Neutrophil (primary cell): ENCODE data around the gene MPND.

Experiments
- H3K27ac ChIP-seq: fragments of 200-600 bp; sonication (generic); 2 replicates; pipeline ENCODE4 v1.5.1; 2016; ENCODE audit warnings: mild to moderate bottlenecking, moderate library complexity
- H3K27me3 ChIP-seq: fragments of 200-600 bp; sonication (generic); 2 replicates; pipeline ENCODE4 v1.6.0; 2016; ENCODE audit warnings: mild to moderate bottlenecking
- H3K36me3 ChIP-seq: fragments of 200-600 bp; sonication (generic); 2 replicates; pipeline ENCODE4 v1.5.1; 2017
- H3K4me1 ChIP-seq, 2 experiments: fragments of 200-600 bp in 1 of 2; sonication (generic) in 1 of 2; 1 replicate in 1 of 2; 2 replicates in 1 of 2; pipeline versions ENCODE4 v1.5.1 to v1.6.1; 2013 to 2016; ENCODE audit warnings: low read depth in 1 of 2, low read length in 1 of 2, mild to moderate bottlenecking in 1 of 2, moderate library complexity in 1 of 2; ENCODE audit not compliant: control insufficient read depth in 1 of 2, insufficient read depth in 1 of 2
- H3K4me3 ChIP-seq, 2 experiments: fragments of 200-600 bp in 1 of 2; sonication (generic) in 1 of 2; 1 replicate in 1 of 2; 2 replicates in 1 of 2; pipeline ENCODE4 v1.5.1; 2013 to 2016; ENCODE audit warnings: low read depth in 1 of 2, low read length in 1 of 2, mild to moderate bottlenecking in 1 of 2, moderate library complexity in 1 of 2
- H3K9me3 ChIP-seq: fragments of 200-600 bp; sonication (generic); 2 replicates; pipeline ENCODE4 v1.5.1; 2016
- TF ChIP-seq, protein P1 (sequence below): fragments of 200-600 bp; sonication (generic); IDR thresholded peaks from 2 replicates; pipeline ENCODE4 v1.5.1; 2016; ENCODE audit warnings: antibody characterized with exemption

The MPND gene, protein sequence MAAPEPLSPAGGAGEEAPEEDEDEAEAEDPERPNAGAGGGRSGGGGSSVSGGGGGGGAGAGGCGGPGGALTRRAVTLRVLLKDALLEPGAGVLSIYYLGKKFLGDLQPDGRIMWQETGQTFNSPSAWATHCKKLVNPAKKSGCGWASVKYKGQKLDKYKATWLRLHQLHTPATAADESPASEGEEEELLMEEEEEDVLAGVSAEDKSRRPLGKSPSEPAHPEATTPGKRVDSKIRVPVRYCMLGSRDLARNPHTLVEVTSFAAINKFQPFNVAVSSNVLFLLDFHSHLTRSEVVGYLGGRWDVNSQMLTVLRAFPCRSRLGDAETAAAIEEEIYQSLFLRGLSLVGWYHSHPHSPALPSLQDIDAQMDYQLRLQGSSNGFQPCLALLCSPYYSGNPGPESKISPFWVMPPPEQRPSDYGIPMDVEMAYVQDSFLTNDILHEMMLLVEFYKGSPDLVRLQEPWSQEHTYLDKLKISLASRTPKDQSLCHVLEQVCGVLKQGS

GRCh38 chr19:4343370-4344307, at the start of gene MPND:
Gene MPND, plus strand, starts transcription at chr19:4343562. Its CDS starts 32 bp downstream, at chr19:4343594.
- H3K4me1 ChIP-seq, result peaks cover 22 to 24% of the 10 kb centered on the region in 2 experiments
- peaks cover 3% of the 10 kb centered on the region for H3K27me3 ChIP-seq
- H3K4me3 ChIP-seq, result peak within 1 kb of the TSS; percentile 93 to 96
- TF ChIP-seq, protein P1, sequence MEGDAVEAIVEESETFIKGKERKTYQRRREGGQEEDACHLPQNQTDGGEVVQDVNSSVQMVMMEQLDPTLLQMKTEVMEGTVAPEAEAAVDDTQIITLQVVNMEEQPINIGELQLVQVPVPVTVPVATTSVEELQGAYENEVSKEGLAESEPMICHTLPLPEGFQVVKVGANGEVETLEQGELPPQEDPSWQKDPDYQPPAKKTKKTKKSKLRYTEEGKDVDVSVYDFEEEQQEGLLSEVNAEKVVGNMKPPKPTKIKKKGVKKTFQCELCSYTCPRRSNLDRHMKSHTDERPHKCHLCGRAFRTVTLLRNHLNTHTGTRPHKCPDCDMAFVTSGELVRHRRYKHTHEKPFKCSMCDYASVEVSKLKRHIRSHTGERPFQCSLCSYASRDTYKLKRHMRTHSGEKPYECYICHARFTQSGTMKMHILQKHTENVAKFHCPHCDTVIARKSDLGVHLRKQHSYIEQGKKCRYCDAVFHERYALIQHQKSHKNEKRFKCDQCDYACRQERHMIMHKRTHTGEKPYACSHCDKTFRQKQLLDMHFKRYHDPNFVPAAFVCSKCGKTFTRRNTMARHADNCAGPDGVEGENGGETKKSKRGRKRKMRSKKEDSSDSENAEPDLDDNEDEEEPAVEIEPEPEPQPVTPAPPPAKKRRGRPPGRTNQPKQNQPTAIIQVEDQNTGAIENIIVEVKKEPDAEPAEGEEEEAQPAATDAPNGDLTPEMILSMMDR, result peak; percentile 52
- H3K27ac ChIP-seq, result peak within 1 kb of the TSS; percentile 92
- H3K36me3 ChIP-seq, result no peaks in the 10 kb centered on the region
- H3K9me3 ChIP-seq, result no peaks in the 10 kb centered on the region

DNA sequence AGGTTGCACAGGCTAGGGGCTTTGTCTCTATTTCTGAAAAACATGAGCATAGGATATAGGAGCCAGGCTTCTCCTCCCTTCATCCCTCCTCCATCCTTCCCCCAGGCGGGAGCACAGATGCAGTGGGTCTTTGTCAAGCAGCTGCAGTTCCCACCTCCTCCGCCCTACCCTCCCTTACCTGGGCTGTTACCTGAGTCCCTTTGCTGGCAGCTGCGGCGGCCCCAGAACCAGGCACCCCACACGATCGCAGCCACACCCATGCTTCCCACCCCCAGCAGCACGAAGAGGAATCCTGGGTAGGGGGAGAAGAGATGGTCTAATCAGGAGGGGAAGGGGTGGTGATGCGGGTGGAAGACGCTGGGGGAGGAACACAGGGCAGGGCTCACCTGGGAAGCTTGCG, 49.0 kb upstream of the MPND start:
- no peaks in the 10 kb centered on the region for H3K9me3 ChIP-seq
- TF ChIP-seq, protein P1, result no peak
- no peaks in the 10 kb centered on the region for H3K27me3 ChIP-seq
- no peak overlapping the region for H3K4me3 ChIP-seq
- no peaks in the 10 kb centered on the region for H3K36me3 ChIP-seq
- H3K4me1 ChIP-seq, result no peaks in the 10 kb centered on the region
- no peak overlapping the region for H3K27ac ChIP-seq

DNA sequence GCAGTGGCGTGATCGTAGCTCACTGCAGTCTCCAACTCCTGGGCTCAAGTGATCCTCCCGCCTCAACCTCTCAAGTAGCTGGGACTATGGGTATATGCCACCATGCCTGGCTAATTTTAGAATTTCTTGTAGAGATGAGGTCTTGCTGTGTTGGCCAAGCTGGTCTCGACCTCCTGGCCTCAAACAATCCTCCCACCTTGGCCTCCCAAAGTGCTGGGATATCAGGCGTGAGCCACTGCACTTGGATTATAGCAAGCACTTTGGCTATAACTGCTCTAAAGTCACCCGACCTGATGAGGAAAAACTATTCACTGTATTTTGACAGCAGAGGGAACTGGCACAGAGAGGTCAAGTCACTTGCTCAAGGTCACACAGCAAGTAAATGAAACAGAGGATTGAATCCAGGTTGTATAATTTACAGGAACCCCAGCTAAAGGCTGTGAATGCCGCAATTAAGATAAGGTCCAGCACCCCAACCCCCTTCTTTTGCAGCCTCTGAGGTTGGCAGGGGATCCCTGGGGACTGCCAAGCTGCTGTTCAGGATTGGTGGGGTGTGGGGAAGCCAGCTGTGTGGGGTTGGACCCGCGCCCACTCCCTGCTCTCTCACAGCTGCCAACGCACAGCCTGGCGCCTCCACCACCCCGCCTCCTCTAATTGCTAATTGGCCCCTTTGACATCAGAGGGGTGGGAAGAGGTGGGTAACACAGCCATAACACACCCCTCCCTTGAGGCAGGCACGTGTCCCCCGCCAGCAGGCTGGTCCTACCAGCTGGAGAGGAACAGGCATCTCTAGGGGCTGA, 47.2 kb upstream of the MPND start:
- Histone ChIP-seq H3K9me3 (no peaks in the 10 kb centered on the region), H3K4me3 (no peak overlapping the region), H3K36me3 (no peaks in the 10 kb centered on the region), H3K27me3 (no peaks in the 10 kb centered on the region), H3K4me1 (no peaks in the 10 kb centered on the region), H3K27ac (no peak overlapping the region)
- TF ChIP-seq, protein P1, result no peak

DNA sequence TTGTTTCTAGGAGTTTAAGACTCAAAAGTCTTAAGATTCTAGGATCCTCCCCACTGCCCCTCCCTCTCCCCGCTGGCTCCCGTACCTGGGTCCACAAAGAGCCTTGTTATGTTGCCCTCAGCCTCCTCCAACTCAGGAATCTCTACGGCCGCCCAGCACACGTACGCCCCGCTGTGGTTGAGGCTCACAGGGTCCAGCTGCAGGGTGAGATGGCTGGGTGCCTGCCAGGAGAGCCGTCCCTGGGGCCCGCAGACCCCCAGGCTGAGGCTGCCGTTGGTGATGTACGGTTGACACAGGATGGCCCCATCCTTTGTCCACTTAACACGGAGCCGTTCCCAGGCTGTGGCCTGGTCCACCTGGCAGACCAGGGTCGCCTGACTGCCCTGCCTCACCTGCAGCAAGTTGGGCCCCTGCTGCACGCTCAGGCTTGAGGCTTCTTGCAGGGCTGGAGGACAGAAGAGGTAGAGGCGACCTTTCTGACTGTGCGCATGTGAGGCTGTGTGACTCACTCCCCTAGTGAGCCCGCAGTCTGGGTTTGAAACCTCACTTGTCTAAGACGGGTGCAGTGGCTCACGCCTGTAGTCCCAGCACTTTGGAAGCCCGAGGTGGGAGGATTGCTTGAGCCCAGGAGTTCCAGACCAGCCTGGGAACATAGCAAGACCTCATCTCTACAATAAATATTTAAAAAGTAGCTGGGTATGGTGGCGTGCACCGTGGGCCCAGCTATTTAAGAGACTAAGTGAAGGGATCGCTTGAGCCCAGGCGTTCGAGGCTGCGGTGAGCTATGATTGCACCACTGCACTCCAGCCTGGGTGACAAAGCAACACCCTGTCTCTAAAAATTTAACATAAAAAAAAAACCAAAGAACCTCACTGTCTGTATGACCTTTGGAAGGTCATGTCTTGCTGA, 45.2 kb upstream of the MPND start:
- no peaks in the 10 kb centered on the region for H3K36me3 ChIP-seq
- no peaks in the 10 kb centered on the region for H3K4me1 ChIP-seq
- H3K9me3 ChIP-seq, result no peaks in the 10 kb centered on the region
- no peak overlapping the region for H3K27ac ChIP-seq
- H3K27me3 ChIP-seq, result peaks cover 12% of the 10 kb centered on the region
- TF ChIP-seq, protein P1, result no peak
- no peak overlapping the region for H3K4me3 ChIP-seq
